H9 (cell line): ENCODE measurements around the gene SNCA. TPM values are rescaled to one million over a fixed set of nuclear protein-coding genes. Genes with fewer than 3 reads are reported as not detected.

ENCODE experiments used
- DNase-seq: peaks from one replicate; pipeline ENCODE4 v3.0.0-alpha.2; 2017
- H2AFZ ChIP-seq: one replicate; pipeline ENCODE4 v1.6.1; 2013; ENCODE audit warnings: mild to moderate bottlenecking, low read length, control low read depth, moderate library complexity
- H2AK5ac ChIP-seq: 2 replicates; pipeline ENCODE4 v1.6.1; 2013; ENCODE audit warnings: low read length, control low read depth, mixed read lengths; ENCODE audit not compliant: insufficient read length
- H2BK120ac ChIP-seq: one replicate; pipeline ENCODE4 v1.6.1; 2013; ENCODE audit warnings: low read depth, mild to moderate bottlenecking, low read length, control low read depth, inconsistent platforms; ENCODE audit not compliant: poor library complexity, severe bottlenecking
- H2BK12ac ChIP-seq: 2 replicates; pipeline ENCODE4 v1.6.1; 2013; ENCODE audit warnings: low read length, control low read depth, mixed read lengths, low read depth; ENCODE audit not compliant: insufficient read length
- H2BK15ac ChIP-seq: 2 replicates; pipeline ENCODE4 v1.6.1; 2013; ENCODE audit warnings: low read depth, low read length, control low read depth
- H2BK20ac ChIP-seq: one replicate; pipeline ENCODE4 v1.6.1; 2013; ENCODE audit warnings: low read depth, mild to moderate bottlenecking, low read length, control low read depth, inconsistent platforms; ENCODE audit not compliant: poor library complexity, severe bottlenecking
- H2BK5ac ChIP-seq: 2 replicates; pipeline ENCODE4 v1.6.1; 2013; ENCODE audit warnings: low read length, control low read depth, mixed read lengths; ENCODE audit not compliant: insufficient read length
- H3K14ac ChIP-seq: 2 replicates; pipeline ENCODE4 v1.6.1; 2013; ENCODE audit warnings: low read length, control low read depth; ENCODE audit not compliant: insufficient read depth
- H3K18ac ChIP-seq: 2 replicates; pipeline ENCODE4 v1.6.1; 2013; ENCODE audit warnings: low read depth, mild to moderate bottlenecking, mixed read lengths, low read length, control low read depth; ENCODE audit not compliant: insufficient read length
- H3K23ac ChIP-seq: 2 replicates; pipeline ENCODE4 v1.6.1; 2013; ENCODE audit warnings: low read length, control low read depth, mixed read lengths, low read depth; ENCODE audit not compliant: insufficient read length
- H3K23me2 ChIP-seq: 2 replicates; pipeline ENCODE4 v1.6.1; 2013; ENCODE audit warnings: low read depth, mild to moderate bottlenecking, mixed read lengths, low read length, control low read depth; ENCODE audit not compliant: insufficient read length, poor library complexity, severe bottlenecking
- H3K27ac ChIP-seq: 2 replicates; pipeline ENCODE4 v1.5.1; 2013; ENCODE audit warnings: low read length, control low read depth, mixed read lengths, low read depth; ENCODE audit not compliant: insufficient read length
- H3K27me3 ChIP-seq: 2 replicates; pipeline ENCODE4 v1.6.1; 2013; ENCODE audit warnings: low read length, control low read depth, inconsistent platforms; ENCODE audit not compliant: insufficient read depth
- H3K4ac ChIP-seq: 2 replicates; pipeline ENCODE4 v1.6.1; 2013; ENCODE audit warnings: low read depth, mild to moderate bottlenecking, control low read depth, inconsistent platforms, low read length, moderate library complexity
- H3K4me1 ChIP-seq: 2 replicates; pipeline ENCODE4 v1.6.1; 2013; ENCODE audit warnings: low read length, control low read depth, inconsistent platforms; ENCODE audit not compliant: insufficient read depth
- H3K4me2 ChIP-seq: 2 replicates; pipeline ENCODE4 v1.6.1; 2013; ENCODE audit warnings: low read length, control low read depth, mixed read lengths; ENCODE audit not compliant: insufficient read length, insufficient read depth
- H3K56ac ChIP-seq: 2 replicates; pipeline ENCODE4 v1.6.1; 2013; ENCODE audit warnings: low read depth, mild to moderate bottlenecking, mixed read lengths, low read length, control low read depth; ENCODE audit not compliant: insufficient read length
- H3K79me1 ChIP-seq: 2 replicates; pipeline ENCODE4 v1.6.1; 2013; ENCODE audit warnings: low read depth, mild to moderate bottlenecking, moderate library complexity, low read length, control low read depth, inconsistent platforms; ENCODE audit not compliant: insufficient read depth, poor library complexity, severe bottlenecking
- H3K79me2 ChIP-seq: 2 replicates; pipeline ENCODE4 v1.6.1; 2013; ENCODE audit warnings: low read length, control low read depth, inconsistent platforms; ENCODE audit not compliant: insufficient read depth
- H3K9ac ChIP-seq: 2 replicates; pipeline ENCODE4 v1.6.1; 2013; ENCODE audit warnings: low read length, control low read depth, mixed read lengths; ENCODE audit not compliant: insufficient read length; ENCODE audit errors: extremely low read depth
- H3K9me3 ChIP-seq: one replicate; pipeline ENCODE4 v1.6.1; 2013; ENCODE audit warnings: low read depth, low read length, inconsistent platforms; ENCODE audit not compliant: control insufficient read depth
- H3T11ph ChIP-seq: one replicate; pipeline ENCODE4 v1.6.1; 2013; ENCODE audit warnings: mild to moderate bottlenecking, low read length, control low read depth, inconsistent platforms
- H4K20me1 ChIP-seq: one replicate; pipeline ENCODE4 v1.6.1; 2013; ENCODE audit not compliant: control insufficient read depth, insufficient read length, insufficient read depth
- H4K5ac ChIP-seq: 2 replicates; pipeline ENCODE4 v1.6.1; 2013; ENCODE audit warnings: low read depth, mild to moderate bottlenecking, mixed read lengths, low read length, control low read depth; ENCODE audit not compliant: insufficient read length
- H4K8ac ChIP-seq: replicated peaks from 2 replicates; pipeline ENCODE4 v1.6.1; 2013; ENCODE audit warnings: low read length, control low read depth, mixed read lengths, low read depth; ENCODE audit not compliant: insufficient read length
- H4K91ac ChIP-seq: 2 replicates; pipeline ENCODE4 v1.6.1; 2013; ENCODE audit warnings: low read depth, mild to moderate bottlenecking, moderate library complexity, mixed read lengths, low read length, control low read depth; ENCODE audit not compliant: insufficient read length
- H3K27ac Mint-ChIP-seq, 3 experiments: 2 replicates in 2 of 3; 3 replicates in 1 of 3; pipeline ENCODE4 v1.8.0; 2020 to 2021; ENCODE audit warnings: mixed read lengths in 3 of 3, mild to moderate bottlenecking in 1 of 3, moderate library complexity in 1 of 3
- H3K27me3 Mint-ChIP-seq: 2 replicates; pipeline ENCODE4 v1.8.0; 2021; ENCODE audit warnings: low read depth, mild to moderate bottlenecking, moderate library complexity, mixed read lengths
- H3K36me3 Mint-ChIP-seq, 3 experiments: 2 replicates in 2 of 3; 3 replicates in 1 of 3; pipeline ENCODE4 v1.8.0; 2020 to 2021; ENCODE audit warnings: low read depth in 3 of 3, mixed read lengths in 3 of 3; ENCODE audit not compliant: insufficient read depth in 1 of 3
- H3K4me1 Mint-ChIP-seq, 2 experiments: 2 replicates each; pipeline ENCODE4 v1.8.0; 2020; ENCODE audit warnings: mixed read lengths in 2 of 2
- H3K4me3 Mint-ChIP-seq, 2 experiments: 2 replicates in 1 of 2; 3 replicates in 1 of 2; pipeline ENCODE4 v1.8.0; 2020 to 2021; ENCODE audit warnings: mild to moderate bottlenecking in 2 of 2, mixed read lengths in 2 of 2, moderate library complexity in 1 of 2
- H3K9me3 Mint-ChIP-seq, 2 experiments: 2 replicates in 1 of 2; 3 replicates in 1 of 2; pipeline ENCODE4 v1.8.0; 2020; ENCODE audit warnings: mild to moderate bottlenecking in 2 of 2, mixed read lengths in 2 of 2, moderate library complexity in 1 of 2
- WGBS: extraction: QIAGEN DNeasy Blood & Tissue Kit; methylation state at CpG from one replicate; pipeline ENCODE4 v1.1.7; 2013; ENCODE audit warnings: missing lambda C conversion rate, low lambda C conversion rate, mixed read lengths; ENCODE audit not compliant: insufficient read length; ENCODE audit errors: extremely low coverage; 5-methylcytosine and 5-hydroxymethylcytosine counted together
- total RNA-seq: library from RNA; stranded (reverse); gene quantifications from 2 replicates; pipeline ENCODE4 v1.2.1, GENCODE V29; 2021
- TF ChIP-seq, protein P1 (sequence below): fragments of 200-600 bp; sonication (generic); conservative IDR thresholded peaks from 3 replicates; pipeline ENCODE4 v1.8.0; 2021; ENCODE audit warnings: antibody characterized with exemption, mild to moderate bottlenecking

Gene SNCA
- total RNA-seq, 1 experiment from 2014 or later: 8.5 TPM

DNA sequence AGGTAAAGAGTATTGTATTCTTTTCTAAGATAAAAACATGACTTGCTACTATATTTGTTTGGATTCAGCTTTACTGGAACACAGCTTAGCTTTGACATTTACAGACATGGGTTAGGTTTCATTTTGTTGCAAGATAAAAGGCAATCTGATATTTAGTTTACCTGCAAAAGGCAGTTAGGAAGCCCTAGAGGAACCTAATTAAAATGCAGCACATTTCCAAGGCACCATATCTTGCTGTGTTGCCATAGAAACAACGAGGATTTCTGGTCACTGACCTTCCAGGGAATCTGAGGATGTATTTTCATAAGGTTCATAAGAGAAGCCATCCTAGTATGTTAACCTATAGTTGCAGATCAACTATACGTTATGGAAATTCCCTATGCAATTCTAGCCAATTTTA, 116.0 kb downstream of the SNCA start:
- no peak overlapping the region for H2AFZ ChIP-seq
- H3K4me1 Mint-ChIP-seq: peaks cover 7 to 9% of the 10 kb centered on the region in 2 experiments

More for the DNA sequence above, 116.0 kb downstream of the SNCA start:
- H3K4me2 ChIP-seq: no peak overlapping the region
- H2BK15ac ChIP-seq: no peak overlapping the region
- H2AK5ac ChIP-seq: no peak overlapping the region
- TF ChIP-seq, protein P1, sequence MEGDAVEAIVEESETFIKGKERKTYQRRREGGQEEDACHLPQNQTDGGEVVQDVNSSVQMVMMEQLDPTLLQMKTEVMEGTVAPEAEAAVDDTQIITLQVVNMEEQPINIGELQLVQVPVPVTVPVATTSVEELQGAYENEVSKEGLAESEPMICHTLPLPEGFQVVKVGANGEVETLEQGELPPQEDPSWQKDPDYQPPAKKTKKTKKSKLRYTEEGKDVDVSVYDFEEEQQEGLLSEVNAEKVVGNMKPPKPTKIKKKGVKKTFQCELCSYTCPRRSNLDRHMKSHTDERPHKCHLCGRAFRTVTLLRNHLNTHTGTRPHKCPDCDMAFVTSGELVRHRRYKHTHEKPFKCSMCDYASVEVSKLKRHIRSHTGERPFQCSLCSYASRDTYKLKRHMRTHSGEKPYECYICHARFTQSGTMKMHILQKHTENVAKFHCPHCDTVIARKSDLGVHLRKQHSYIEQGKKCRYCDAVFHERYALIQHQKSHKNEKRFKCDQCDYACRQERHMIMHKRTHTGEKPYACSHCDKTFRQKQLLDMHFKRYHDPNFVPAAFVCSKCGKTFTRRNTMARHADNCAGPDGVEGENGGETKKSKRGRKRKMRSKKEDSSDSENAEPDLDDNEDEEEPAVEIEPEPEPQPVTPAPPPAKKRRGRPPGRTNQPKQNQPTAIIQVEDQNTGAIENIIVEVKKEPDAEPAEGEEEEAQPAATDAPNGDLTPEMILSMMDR: no peak
- H3K27ac Mint-ChIP-seq: no peak overlapping the region
- H3K23ac ChIP-seq: no peak overlapping the region
- no peak overlapping the region for H3K4ac ChIP-seq
- H3K79me2 ChIP-seq: no peaks in the 10 kb centered on the region
- H3K14ac ChIP-seq: no peak overlapping the region
- H3K9ac ChIP-seq: no peak overlapping the region
- no peaks in the 10 kb centered on the region for H3K9me3 ChIP-seq
- H3K27me3 Mint-ChIP-seq: no peaks in the 10 kb centered on the region
- H3K27ac ChIP-seq: no peak overlapping the region
- DNase-seq: no peak
- H3K4me3 Mint-ChIP-seq: no peak overlapping the region
- H2BK5ac ChIP-seq: no peak overlapping the region
- no peak overlapping the region for H3T11ph ChIP-seq
- no peaks in the 10 kb centered on the region for H3K27me3 ChIP-seq
- no peaks in the 10 kb centered on the region for H3K36me3 Mint-ChIP-seq
- no peak overlapping the region for H4K91ac ChIP-seq
- no peaks in the 10 kb centered on the region for H3K79me1 ChIP-seq
- no peak overlapping the region for H3K18ac ChIP-seq
- no peak overlapping the region for H2BK120ac ChIP-seq
- no peak overlapping the region for H2BK20ac ChIP-seq
- no peaks in the 10 kb centered on the region for H3K4me1 ChIP-seq
- H4K20me1 ChIP-seq: no peaks in the 10 kb centered on the region
- no CpG with 5 or more reads among the region's 2 CpGs for WGBS
- no peaks in the 10 kb centered on the region for H3K23me2 ChIP-seq
- H4K5ac ChIP-seq: no peak overlapping the region
- no peaks in the 10 kb centered on the region for H3K9me3 Mint-ChIP-seq
- no peak overlapping the region for H2BK12ac ChIP-seq
- H4K8ac ChIP-seq: no peak overlapping the region
- no peak overlapping the region for H3K56ac ChIP-seq
